Stimulated activated CD4-positive, alpha-beta T cell treated with anti-CD3 and anti-CD28 coated beads, Interleukin-2, amount 100 ng/mL, for 48 hours (primary cell): Measurements from ENCODE around the gene VWDE.
"Not testable (repeated sequence)": the region's sequence is repeated elsewhere in the genome, so short reads cannot be mapped to it uniquely, and the experiment has no call there.

Source experiments
- DNase-seq, 2 donors: peaks; one replicate each; pipeline ENCODE4 v3.0.0-alpha.2; 2020

The VWDE gene

GRCh38 chr7:12403287-12404181 lies at the start of gene VWDE:
TSS of gene VWDE (minus strand) at chr7:12403865. CDS start at chr7:12403716, 149 bp downstream.
- peak; percentile 37 to 49 for DNase-seq

- not testable (repeated sequence) for DNase-seq
Measured at GRCh38 chr7:12453136-12453535, 49.5 kb upstream of the VWDE start.

- no peak for DNase-seq
Measured at GRCh38 chr7:12450615-12451014, 47.0 kb upstream of the VWDE start.

- no peak for DNase-seq
Measured at GRCh38 chr7:12444785-12445184, 41.1 kb upstream of the VWDE start.

- no peak for DNase-seq
Measured at GRCh38 chr7:12440229-12440628, 36.6 kb upstream of the VWDE start.

- DNase-seq, result no peak
Measured at GRCh38 chr7:12436896-12437535, 33.4 kb upstream of the VWDE start.

GRCh38 chr7:12436126-12436525 lies 32.5 kb upstream of the VWDE start:
- DNase-seq, result no peak

GRCh38 chr7:12434012-12434642 lies 30.5 kb upstream of the VWDE start:
- DNase-seq, result no peak

GRCh38 chr7:12431886-12432556 lies 28.4 kb upstream of the VWDE start:
- no peak for DNase-seq

- DNase-seq, result no peak
Measured at GRCh38 chr7:12425311-12425710, 21.6 kb upstream of the VWDE start.

GRCh38 chr7:12423997-12424745 lies 20.5 kb upstream of the VWDE start:
- no peak for DNase-seq

- DNase-seq, result no peak
Measured at GRCh38 chr7:12423355-12423996, 19.8 kb upstream of the VWDE start.

- no peak for DNase-seq
Measured at GRCh38 chr7:12422554-12423320, 19.1 kb upstream of the VWDE start.

- DNase-seq, result no peak
Measured at GRCh38 chr7:12418452-12418851, 14.8 kb upstream of the VWDE start.

- DNase-seq, result no peak
Measured at GRCh38 chr7:12415072-12415471, 11.4 kb upstream of the VWDE start.

GRCh38 chr7:12412407-12412806 lies 8.7 kb upstream of the VWDE start:
- DNase-seq, result no peak

GRCh38 chr7:12410523-12410922 lies 6.9 kb upstream of the VWDE start:
- DNase-seq, result no peak

- no peak for DNase-seq
Measured at GRCh38 chr7:12409097-12409711, 5.5 kb upstream of the VWDE start.

- not testable (repeated sequence) for DNase-seq
Measured at GRCh38 chr7:12407652-12408051, 4.0 kb upstream of the VWDE start.

- DNase-seq, result no peak
Measured at GRCh38 chr7:12402365-12402725, 1.3 kb downstream of the VWDE start.
